ENCODE results near the gene TBC1D4.

Gene TBC1D4

DNA sequence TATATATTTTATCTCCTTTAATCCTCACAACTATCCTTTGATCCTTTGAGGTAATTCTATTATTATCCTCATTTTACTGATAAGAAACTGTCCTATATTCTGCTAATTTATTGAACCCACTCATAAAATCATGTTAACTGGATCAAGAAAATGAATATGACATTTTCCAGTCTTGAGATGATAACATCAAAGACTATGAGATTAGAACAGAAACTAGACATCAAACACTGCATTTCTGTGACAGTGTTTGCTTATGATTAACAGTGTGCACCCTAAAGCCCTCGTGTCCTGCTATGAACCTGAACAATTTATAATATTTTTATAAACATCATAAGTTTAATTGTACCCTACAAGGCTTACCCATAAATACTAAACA lies 96.3 kb downstream of the TBC1D4 start:
- peak; percentile 52 for ATAC-seq
- DNase-seq, result no peak

DNA sequence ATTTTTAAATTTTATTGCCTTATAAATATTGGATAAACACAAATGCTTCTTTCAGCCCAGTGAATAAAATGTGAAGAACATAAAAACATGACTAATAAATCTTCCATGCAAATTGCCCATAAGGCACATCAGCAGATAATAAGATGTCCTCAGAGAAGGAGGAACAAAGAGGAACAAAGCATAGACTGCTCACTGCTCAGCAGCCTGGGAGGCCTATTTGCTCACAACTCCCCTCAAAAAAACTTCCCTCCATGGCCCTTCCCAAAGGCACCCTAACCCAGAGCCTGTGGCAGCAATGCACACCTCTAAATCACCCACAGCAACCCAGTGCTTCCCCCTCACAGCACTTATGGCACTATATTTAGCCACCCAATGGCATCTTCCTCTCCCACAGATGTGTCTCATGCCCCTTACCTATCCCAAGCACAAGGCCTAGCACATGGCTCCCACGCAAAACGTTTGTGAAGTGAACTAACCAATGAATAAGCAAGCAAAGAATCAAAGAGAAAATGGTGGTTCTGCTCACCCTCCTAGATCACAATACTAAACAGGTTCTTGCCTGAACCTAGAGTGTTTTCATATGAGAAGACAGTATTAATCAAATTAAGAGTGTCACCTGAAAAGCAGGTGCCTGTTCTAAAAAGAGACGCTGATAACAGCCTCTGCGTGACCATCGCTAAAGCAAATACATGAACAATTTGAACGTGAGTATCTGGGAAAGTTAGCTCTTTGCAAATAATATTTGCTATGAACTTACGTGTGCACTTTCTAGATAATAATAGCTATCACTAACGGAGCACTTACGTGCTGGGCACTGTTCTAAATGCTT lies 96.9 kb downstream of the TBC1D4 start:
- ATAC-seq (peak; percentile 14), DNase-seq (no peak)

DNA sequence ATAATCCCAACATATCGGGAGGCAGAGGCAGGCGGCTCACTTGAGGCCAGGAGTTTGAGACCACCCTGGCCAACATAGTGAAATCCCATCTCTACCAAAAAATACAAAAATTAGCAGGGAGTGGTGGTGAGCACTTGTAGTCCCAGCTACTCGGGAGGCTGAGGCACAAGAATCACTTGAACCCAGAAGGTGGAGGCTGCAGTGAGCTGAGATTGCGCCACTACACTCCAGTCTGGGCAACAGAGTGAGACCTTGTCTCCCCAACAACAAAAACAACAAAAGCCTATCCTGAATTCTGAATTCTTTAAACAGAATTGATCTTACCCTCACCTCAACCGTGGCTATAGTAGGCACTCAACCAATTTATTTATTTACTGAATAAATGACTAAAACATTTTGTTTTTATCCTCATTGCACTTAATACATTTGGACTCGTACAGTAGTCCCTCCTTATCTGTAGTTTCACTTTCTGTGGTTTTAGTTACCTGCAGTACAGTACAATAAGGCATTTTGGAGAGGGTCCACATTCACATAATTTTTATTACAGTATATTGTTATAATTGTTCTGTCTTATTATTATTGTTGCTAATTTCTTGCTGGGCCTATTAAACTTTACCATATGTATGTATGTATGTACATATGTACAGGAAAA lies 98.8 kb downstream of the TBC1D4 start:
- no peak for ATAC-seq
- DNase-seq, result no peak

DNA sequence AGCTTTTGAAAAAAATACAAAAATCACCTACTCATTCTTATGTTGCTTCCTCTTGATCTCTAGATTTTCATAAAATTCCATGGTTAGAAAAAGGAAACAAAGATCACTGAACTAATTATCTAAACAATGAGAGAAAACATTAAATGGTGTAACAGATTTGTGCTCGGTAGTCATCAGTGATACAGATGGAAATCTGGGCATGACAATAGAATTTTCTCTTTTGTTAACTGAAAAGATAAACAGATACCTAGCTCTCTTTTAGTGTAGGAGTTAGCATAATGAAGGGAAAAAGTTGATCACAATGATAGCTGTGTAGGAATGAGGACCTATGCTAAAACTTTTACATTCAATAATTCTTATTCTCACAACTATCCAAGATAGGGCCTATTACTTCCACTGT lies 103.7 kb downstream of the TBC1D4 start:
- ATAC-seq, result no peak

DNA sequence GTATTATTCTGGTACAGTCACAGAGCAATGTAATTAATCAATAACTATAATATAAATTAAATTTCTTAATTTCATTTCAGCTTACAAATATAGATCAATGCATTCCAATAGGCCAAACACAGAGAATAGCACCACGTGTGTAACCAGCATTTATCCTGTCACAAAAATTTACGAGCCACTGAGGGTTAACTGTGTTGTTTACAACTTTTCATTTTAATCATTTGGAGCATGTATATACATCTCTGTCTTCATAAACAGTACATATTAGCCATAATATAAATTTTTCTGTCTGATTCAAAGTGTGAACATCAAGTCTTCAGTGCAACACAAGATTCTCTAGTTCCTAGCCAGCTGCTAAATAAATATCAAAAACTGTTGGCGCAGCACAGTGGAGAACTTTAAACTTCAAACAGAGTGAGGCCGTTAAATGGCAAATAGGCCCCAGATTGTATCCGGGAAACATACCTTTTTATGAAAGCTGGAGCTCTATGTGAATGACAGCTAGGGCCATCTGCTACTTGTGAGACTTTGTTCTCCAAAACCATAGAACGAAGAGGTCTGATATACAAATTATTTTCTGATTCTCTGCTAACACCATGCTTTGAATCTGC lies 105.1 kb downstream of the TBC1D4 start:
- ATAC-seq (no peak), DNase-seq (no peak)

More for the DNA sequence above, 103.7 kb downstream of the TBC1D4 start:
- no peak for DNase-seq

DNA sequence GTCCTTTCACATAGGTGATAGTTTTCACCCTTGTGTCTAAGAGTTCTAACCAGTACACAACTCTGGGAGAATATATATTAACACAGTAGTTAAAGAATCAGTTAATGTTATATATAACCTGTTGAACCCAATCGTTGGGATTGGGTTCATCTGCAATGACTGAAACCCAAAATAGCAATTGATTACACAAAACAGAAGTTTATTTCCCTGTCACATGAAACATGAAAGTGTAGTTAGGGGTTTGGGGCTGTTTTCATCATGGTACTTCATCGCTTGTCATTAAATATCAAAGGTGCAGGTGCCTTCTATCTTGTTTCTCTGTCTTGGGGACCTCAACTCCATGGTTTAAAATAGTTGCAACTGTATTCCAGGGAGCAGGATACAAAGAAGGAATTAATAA lies 106.6 kb downstream of the TBC1D4 start:
- no peak for DNase-seq
- no peak for ATAC-seq

DNA sequence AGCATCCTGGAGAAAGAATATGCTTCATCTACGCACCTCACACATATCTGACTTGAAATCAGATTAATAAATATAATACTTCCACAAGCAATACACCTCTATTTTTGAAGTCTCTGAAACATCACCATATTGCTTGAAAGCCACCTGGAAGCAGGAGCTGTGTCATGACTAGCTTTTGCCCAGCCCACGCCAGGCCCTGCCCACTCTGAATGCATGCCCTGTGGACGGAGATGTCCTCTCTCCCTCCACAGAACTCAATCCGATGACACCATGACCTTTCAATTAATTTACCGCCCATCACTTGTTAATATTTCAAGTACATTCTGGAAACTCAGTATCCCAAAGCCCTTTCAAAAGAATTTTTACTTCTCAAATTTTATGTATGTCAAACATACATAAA lies 108.0 kb downstream of the TBC1D4 start:
- ATAC-seq (no peak), DNase-seq (no peak)

DNA sequence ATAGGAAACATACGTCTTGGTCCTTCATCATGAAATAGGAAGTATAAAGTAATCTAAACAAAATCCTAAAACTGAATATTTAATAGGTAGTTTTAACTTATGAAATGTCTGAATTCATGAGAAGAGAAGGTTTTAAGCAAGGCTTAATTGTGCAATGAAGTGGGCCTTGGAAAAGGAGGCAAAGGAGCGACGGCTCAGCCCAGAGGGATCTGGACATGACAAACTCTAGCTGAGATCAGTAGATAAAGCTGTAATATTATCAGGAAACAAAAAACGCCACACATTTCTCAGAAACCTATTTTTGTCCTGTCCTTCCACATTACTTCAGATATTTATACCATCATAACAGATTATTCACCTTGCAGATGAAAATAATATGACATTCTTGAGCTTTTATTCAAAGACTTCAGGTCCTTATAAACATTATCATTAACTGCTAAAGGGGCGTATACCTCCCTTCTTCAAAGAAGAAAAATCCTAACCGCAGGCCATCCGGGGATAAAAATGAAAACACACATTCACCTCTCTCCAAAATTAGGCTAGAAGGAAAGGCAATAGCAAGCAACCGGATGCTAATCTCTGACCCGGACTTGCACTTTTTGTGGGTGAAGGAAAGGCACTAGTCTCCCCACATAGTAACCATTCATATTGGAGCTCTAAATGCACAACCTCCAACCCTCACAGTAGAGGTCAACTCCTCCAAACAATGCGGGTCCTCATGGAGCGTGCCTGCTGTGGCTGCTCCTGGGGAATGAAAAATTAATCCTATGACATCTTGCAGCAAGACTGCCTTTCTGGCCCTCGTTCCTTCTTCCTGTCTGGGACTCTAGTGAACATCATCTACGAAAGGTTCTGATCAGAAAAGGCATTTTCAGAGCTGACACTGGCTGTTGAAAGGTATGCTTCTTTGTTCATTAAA lies 108.8 kb downstream of the TBC1D4 start:
- no peak for DNase-seq

DNA sequence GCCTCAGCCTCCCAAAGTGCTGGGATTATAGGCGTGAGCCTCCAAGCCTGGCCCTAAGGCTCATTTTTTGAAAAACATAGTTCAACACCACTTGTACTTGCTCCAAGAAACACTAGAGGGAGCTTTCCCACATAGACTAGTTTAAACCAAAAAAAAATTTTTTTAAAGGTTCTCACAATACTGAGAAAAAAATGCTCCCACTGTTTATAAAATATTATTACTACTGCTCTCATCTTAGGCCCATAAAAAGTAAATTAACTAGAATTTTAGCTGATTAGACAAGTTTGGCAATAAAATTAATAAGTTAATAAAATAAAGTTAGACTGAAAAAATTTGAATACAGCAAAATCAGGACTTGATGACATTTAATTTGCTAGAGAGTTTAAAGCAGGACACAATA lies 109.5 kb downstream of the TBC1D4 start:
- no peak for DNase-seq
- ATAC-seq, result peak; percentile 63

More for the DNA sequence above, 108.8 kb downstream of the TBC1D4 start:
- ATAC-seq, result no peak

DNA sequence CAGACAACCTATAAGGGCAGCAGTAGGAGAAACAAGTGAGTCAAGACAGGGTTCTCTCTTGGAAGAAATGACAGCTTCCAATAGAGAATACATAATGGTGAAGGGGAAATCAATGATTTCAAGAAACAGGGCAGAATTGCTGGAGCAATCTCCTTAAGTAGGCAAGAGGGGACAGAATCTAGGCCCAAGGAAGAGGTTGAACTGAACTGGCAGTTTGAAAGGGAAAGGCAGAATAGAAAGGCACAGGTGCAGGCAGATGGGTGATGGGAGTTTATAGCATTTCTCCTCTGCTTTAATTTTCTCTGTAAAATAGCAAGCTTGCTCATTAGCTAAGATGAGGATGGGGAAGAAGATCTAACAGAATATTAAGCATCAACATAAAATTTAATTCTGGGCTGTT lies 110.8 kb downstream of the TBC1D4 start:
- DNase-seq (no peak), ATAC-seq (no peak)

DNA sequence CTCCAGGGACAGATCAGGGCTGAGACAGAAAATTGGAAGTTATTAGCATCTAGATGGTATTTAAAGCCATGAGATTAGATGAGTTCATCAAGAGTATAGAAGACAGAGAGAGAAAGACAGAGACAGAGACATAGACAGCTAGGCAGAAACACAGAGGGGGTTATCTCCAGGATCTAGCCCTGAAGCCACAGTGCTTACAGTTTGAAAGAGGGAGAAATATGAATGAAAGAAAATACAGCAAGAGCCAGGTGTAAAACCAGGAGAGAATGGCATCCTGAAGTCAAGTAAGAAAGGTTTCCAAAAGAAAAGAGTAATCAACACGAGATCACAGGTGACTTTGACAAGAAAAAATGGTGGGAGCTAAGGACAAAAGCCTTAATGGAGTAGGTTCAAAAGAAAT lies 111.2 kb downstream of the TBC1D4 start:
- ATAC-seq (no peak), DNase-seq (no peak)

DNA sequence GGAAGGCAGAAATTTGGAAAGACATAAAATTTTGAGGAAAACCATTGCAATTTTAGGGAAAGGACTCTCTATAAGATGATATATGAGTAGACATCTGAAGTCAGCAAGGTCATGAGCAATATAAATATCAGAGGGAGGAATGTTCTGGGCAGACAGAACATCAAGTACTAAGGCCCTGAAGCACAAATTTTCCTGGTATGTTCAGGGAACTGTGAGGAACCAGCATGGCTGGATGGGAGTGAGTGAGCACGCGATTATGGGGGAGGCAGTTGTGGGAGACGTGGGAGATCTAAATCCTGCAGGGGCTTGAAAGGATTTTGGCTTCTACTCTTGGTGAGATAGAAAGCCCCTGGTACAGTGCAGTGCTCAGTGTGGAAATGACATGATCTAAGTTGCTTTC lies 112.0 kb downstream of the TBC1D4 start:
- ATAC-seq, result no peak

DNA sequence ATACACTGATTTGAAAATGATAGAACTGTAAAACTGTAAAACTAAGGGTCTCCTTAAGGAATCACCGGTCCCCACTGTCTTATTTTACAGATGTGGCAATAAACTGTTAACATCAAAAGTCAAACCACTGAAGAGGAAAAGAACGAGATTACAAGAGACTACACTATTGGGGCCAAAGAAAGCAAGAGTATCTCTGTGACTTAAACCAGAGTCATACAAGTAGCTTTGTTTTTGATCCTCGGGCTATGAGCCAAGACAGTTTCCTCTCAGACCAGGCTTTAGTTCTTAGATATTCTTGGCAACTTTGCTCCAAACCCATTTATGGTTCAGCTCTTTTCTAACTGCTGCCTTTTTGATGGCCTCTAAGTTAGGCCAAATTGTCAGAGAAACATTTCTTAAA lies 113.8 kb downstream of the TBC1D4 start:
- ATAC-seq, result no peak
- no peak for DNase-seq

More for the DNA sequence above, 112.0 kb downstream of the TBC1D4 start:
- no peak for DNase-seq

DNA sequence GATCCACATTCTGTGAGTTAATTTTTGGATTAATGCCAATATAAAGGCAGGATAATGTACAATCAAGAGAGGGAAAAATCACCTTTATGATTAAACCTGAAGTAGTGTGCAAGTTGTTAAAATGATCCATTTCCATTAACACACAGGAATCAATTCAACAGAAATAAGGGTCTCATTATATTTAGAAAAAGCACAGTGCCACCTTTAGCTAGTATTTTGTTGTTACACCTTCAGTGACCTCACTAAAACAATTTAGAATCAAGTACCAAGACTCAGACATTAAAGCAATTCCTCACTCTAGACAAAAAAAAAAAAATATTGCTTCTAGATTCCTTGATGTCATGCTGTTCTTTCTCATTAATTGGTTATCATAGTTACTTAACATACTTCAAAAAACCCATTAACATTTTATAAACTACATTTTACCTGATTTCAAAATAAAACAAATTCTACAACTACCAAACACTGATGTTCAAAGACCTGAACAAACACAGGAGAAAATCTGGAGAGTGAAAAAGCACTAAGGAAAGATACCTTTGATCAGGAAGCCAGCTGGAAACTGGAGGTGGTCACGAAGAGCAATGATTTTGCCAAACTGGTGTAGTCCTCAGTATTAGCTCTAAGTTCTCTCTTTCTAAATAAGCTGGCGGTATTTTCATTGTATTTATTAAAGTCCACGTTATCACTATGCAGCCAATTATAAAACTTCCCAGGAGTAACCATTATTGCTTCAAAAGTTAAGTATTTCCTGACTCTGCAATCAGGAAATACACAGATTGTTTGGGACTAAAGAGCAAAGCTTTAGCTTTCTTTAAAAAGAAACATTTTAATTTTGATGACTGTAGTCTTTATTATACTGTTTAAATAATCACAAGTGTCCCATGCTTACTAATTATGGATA lies 115.3 kb downstream of the TBC1D4 start:
- ATAC-seq (no peak), DNase-seq (no peak)

DNA sequence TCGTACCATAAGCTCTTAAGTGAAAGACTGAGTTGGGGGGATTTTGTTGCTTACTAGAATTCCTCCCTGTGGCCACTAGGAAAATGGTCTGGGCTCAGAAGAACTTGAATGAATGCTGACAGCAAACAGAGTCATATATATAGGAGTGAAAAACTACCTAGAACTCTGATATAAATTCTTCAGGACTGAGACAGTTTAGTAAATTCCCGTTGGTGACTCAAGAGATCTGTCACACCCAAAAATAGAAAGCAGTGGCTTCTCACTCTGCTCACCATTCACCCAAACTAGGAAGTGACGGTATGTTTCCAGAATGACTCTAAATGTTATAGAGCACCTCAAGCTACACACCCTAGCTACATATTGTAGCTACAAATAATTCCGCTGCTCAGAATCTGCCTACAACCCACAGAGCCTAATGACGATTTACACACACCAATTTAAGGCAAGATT lies 116.2 kb downstream of the TBC1D4 start:
- no peak for DNase-seq
- ATAC-seq, result peak; percentile 97

DNA sequence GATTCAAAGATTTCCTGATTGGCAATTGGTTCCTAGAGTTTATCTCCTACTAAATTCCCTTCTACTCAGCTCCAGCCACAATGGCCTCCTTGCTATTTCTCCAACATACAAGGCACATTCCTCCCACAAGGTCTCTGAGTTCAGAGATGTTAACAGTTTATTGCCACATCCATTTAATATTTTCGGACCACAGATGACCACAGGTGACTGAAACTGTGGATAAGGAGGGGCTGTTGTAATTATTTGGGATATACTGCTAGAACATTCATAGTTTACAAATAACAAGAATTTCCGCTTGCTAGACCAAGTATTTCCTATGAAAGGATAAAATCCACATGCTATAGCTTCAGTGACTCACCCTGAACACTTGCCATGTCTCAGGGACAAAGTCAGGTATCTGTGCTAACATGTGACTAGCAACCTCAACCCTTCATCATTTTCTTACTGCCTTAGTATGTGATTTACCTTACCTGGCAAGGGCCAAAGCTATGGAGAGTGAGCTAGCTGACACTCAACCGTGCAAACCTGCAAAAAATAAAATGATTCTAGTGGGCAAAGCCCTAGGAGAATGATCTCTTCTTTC lies 117.7 kb downstream of the TBC1D4 start:
- DNase-seq (no peak), ATAC-seq (peak; percentile 34)

DNA sequence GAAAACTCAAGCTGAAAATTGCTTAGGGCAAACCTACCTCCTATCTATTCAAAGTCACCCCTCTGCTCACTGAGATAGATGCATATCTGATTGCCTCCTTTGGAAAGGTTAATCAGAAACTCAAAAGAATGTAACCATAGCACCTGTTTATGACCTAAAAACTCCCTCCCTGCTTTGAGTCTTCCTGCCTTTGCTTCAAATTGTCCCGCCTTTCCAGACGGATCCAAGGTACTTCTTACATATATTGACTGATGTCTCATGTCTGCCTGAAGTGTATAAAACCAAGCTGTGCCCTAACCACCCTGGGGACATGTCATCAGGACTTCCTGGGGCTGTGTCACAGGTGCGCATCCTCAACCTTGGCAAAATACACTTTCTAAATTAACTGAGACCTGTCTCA lies 118.6 kb downstream of the TBC1D4 start:
- no peak for ATAC-seq
- DNase-seq, result no peak

DNA sequence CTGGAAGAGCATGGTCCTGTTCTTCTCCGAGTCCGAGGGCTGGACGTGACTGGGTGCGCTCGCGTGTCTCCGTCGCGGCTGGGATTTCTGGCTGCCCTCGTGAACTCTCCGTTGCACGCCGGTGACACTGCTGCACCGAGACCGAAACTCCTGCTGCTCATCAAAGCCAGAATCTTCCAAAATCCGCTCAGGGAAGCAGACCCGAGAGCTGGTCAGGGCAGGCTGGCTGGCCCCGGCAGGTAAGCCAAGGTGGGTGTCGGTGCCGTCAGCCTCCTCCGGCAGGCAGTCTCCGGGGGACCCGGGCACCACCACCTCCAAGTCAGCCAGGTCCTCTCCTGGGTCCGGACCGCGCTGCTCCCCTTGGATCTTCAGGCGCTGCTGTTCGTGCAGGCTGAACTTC lies 119.9 kb downstream of the TBC1D4 start:
- no peak for ATAC-seq
- no peak for DNase-seq

DNA sequence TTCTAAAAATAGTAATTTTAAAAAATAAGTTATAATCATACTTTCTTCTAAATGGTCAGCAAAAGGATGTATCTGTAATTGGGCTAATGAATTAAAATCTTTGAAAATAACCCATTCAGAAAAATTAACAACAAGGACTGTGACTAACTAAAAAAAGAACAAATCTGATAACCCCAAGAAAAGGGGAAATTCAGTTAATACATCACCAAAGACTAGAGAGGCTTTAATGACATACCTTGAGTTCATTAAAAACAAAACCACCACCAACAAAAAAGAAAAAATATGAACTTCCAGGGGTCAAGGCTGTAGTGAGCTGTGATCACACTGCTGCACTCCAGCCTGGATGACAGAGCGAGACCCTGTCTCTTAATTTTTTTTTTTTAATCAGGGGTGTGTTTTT lies 121.8 kb downstream of the TBC1D4 start:
- no peak for ATAC-seq
- no peak for DNase-seq

DNA sequence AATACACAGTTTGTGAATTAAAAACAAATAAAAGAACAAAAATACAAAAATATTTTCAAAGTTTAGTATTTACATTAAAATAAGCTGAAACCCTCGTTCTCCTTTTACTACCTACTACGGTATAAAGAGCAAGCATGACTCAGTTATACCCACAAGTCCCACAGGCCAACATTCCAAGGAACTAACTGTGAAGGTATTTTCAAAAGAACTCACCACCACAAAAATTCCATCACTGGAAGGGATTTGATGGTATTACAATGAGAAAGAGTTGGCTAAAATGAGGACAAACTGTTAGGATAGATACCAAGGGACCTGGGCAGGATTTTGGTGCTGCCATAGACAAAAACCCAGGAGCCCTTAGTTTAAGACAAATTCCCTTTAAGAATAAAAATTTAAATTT lies 122.7 kb downstream of the TBC1D4 start:
- ATAC-seq (no peak), DNase-seq (no peak)

Data from stimulated activated naive CD8-positive, alpha-beta T cell treated with anti-CD3 and anti-CD28 coated beads, Interleukin-15, Interleukin-2, amounts not matched to agents 100 U/mL and 50 U/mL, for 24 hours (primary cell).